GM18867 (cell line): ENCODE measurements around the gene DHRS7C.
"Not testable (repeated sequence)": the region's sequence is repeated elsewhere in the genome, so short reads cannot be mapped to it uniquely, and the experiment has no call there.

Experiments used
- ATAC-seq: cut with Tn5 transposase; IDR thresholded peaks from one replicate; pipeline ENCODE4 v1.9.1; 2021; ENCODE audit warnings: mild to moderate bottlenecking, moderate library complexity; ENCODE audit not compliant: unreplicated experiment

DHRS7C gene

DNA sequence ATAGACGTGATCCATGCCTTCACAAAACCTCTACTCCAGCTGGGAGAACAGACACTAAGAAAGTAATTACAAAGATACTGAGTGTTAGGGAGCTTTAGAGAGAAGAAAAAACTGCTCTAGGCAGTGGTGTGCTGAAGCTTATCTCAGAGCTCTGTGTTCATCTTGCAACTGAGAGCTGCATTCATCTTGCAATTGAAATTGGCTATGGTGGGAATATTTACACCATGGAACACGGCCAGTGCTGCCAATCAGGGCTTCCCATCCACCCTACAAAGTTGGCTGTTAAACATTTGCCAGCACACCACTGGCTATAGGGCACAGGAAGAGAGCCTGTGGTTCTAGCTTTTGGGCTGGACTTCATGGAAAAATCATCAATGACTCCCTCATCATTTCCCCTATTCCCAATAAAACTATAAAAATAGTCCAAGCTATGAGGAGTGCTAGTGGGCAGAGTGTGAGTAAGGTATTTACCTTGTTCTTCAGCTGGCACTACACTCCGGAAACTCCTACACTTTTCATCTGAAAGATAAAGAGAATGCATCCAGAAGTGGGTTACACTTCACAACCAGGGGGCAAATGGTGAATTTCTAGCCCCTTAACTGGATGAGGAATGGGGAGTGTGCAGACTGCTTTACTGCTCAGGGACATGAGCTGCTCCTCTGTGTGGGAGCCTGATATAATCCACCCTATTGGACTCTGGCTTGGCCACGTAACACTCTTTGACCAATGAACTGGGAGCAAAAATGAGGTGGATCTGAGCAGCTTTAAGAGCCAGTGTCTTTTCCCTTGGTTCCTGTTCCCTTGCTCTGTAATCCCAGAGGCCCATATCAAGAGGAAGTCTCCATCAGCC lies 18.9 kb upstream of the DHRS7C start:
- no peak for ATAC-seq

- no peak for ATAC-seq
Measured at GRCh38 chr17:9809409-9809808, 18.0 kb upstream of the DHRS7C start.

DNA sequence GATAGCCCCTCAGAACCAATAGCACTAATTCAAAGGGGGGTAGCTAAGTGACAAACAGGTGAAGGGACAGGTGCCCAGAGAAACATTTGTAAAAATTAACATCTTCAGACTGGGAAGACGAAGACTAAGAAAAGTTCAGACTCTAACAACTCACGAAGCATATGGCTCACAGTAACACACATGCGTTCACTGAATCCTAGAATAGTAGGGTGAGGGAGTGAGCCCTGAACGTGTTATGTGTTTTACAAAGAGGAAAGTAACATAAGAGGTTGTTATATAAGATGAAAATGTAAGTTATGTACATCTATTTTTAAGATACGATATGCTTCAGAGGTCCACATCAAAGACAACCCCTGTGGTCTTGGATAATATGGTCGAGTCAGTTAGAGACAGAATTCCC lies 15.3 kb upstream of the DHRS7C start:
- no peak for ATAC-seq

DNA sequence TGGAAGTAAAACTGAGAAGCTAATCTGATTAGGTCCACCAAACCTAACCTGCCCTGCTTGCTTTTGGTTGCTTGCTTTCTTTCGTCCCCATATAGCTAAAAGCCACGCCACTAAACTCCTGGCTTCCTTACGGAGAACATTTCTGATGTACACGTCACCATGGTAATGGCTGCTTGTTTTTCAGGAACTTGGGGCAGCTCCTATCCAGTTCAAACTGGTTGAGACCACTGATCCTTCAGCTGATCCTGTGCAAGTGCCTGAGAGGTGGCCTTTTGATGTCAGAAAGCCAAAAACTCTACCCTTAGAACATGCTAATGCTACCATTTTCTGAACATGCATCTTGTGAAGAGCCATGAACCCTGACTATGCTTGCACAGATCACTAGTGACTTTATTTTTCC lies 14.4 kb upstream of the DHRS7C start:
- no peak for ATAC-seq

DNA sequence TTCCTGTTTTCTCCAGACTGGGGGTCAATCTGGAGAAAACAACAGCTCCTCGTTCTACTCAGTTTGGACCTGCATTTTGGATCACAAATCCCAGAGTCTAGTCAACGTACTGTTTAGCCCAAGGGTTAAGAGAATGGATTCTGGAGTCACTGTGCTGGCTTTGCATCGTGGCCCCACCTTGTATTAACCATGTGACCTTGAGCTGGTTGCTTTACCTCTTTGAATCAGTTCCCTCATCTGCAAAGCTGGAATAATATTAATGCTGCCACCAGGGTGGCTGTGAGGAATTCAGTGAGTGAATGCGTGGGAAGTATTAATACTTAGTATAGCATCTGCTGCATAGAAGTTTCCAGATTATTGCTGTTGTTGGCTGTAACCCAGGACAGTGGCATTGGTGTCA lies 11.3 kb upstream of the DHRS7C start:
- ATAC-seq = no peak

GRCh38 chr17:9802294-9802693 lies 10.9 kb upstream of the DHRS7C start:
- no peak for ATAC-seq

DNA sequence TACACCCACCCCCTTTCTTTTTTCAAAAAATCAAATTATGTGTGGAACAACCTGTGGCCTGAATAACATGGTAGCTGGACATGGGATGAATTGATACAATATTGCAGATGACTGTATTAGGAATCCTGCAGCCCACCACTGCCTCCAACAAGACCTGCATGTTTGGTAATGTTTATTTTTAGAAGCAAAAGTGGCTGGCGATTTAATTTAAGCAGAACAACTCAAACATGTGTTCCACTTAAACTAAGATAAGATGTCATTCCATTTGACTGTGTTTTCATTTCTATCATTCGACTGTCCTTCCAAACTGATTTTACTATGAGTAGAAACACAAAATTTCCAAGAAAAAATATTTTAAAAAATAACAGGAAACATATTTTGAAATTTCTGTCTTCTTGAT lies 10.1 kb upstream of the DHRS7C start:
- ATAC-seq = no peak

GRCh38 chr17:9798724-9799123 lies 7.3 kb upstream of the DHRS7C start:
- ATAC-seq = no peak

- ATAC-seq = no peak
Measured at GRCh38 chr17:9798008-9798407, 6.6 kb upstream of the DHRS7C start.

GRCh38 chr17:9792181-9792840 lies 919 bp upstream of the DHRS7C start:
- ATAC-seq = no peak

- no peak for ATAC-seq
Measured at GRCh38 chr17:9790316-9790715, 1.1 kb downstream of the DHRS7C start.

GRCh38 chr17:9788601-9789000 lies 2.8 kb downstream of the DHRS7C start:
- ATAC-seq = no peak

DNA sequence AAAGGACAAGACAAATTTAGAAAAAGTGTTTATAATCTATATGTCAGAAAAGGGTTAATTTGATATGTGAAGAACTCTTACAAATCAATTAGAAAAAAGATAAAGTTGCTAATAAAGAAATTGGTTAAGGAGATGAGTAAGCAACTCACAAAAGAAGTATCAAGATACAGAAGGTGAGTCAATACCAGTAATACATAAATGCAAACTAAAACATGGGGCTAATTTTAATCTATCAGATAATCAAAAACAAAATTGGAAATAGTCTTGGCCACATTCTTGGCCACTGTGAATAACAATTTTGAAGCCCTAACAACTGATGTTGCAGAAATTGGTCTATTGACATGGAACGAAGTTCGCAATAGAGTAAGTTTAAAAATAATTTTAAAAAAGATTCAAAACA lies 6.8 kb downstream of the DHRS7C start:
- ATAC-seq = no peak

DNA sequence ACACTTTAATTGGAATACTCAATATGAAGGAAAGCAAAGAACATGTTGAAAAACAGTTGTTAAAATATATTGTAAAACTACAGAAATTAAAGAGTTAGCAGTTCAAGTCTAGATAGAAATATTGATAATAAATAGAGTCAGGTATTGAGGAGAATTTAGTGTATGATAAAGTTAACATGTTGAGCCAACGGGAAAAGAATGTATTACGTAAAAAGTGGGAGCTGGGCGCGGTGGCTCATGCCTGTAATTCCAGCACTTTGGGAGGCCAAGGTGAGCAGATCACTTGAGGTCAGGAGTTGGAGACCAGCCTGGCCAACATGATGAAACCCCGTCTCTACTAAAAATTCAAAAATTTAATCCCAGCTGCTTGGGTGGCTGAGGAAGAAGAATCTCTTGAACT lies 7.9 kb downstream of the DHRS7C start:
- ATAC-seq = not testable (repeated sequence)

GRCh38 chr17:9783050-9783449 lies 8.3 kb downstream of the DHRS7C start:
- ATAC-seq = no peak

- ATAC-seq = no peak
Measured at GRCh38 chr17:9780552-9780951, 10.8 kb downstream of the DHRS7C start.

DNA sequence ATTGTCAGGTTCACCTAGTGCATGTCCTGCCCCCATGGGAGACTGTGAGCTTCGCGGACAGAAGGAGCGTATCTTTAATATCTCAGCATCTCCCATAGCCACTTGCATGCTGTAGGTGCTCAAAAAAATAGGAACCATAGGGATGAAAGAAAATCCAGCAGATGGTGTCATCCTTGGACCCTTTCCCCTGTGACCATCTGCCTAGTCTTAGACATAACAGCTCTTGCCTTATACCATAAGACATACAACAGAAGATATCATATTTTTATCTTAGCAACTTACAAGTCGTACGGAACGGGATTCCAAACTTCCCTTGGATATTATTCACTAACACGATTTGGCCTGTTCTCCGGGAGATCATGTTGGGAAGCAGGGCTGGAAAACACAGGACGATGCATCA lies 14.5 kb downstream of the DHRS7C start:
- no peak for ATAC-seq

DNA sequence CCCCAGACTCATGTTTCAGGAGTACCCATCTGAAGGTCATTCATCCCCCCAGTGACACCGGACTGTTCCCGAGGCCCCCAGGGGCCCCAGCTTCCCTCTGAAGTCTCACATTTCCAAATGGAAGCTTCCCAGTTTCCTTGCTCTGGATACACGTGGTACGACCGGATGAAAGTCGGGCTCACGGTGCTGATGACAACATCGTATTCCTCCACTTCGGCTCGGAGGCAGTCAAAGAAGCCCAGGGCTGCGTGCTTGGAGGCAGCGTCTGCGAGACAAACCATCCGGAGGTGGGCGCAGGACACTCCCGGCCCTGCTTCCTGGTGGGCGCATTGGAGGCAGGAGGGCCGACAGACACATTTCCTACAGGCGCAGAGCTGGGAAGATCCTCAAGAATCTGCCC lies 18.7 kb downstream of the DHRS7C start:
- ATAC-seq = no peak

GRCh38 chr17:9771465-9771864 lies 19.9 kb downstream of the DHRS7C start:
- no peak for ATAC-seq

DNA sequence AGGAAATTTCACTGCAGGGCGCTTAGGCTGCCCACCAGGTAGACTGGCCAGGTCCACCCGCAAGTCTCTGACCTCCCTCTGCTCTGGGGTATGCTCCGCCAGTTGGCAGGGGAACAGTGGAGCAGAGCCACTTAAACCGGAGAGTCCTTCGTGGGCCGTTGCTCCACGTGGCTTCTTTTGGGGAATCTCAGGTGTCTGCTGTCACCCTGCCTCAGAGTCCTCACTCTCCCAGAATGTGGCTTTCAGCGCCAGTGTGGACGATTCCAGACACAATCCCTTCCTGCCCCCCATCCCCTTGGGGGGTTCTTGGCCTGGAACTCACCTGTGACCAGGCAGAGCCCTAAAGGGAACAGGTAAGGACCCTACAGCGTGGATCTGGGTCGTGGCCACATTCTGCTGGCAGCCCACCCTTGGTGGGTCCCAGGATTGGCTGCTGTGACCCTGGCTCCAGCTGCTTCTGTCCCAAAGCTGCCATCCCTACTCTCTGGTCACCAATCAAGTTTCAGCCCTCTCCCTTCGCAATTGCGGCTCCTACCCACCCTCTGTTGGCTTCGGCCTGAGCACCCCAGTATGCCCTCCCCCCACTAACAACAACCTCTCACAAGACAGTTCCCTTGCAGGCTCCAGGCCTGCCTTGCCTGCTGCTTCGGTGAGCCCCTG lies 22.2 kb downstream of the DHRS7C start:
- no peak for ATAC-seq

DNA sequence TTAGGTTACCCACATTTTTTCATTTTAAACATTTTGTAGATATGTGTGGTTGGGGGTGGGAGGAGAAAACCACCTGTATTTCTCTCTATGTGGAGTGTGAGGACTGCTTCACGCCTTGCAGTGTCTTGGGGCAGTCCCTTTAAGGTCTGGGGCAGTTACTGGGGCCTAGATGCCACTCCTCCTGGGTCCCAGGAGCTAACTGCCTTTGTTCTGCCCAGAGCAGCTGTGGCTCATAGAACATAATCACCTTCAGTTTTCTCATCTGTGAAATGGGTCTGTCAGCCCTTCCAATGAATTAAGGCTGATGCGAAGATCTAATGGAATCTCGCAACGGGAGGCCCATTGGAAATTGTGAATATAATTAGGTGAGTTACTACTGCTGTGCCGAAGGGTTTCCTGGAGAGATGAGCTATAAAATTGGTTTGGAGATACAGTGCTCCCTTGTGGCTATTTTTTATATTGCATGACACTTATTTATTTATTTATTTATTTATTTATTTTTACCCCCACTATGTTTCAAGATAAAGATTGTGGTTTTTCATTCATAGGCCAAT lies 22.9 kb downstream of the DHRS7C start:
- no peak for ATAC-seq
